A549 (cell line): Measurements from ENCODE around the gene MYO6. TPM values are rescaled to one million over a fixed set of nuclear protein-coding genes. Genes with fewer than 3 reads are reported as not detected.
"Not testable (repeated sequence)": the region's sequence is repeated elsewhere in the genome, so short reads cannot be mapped to it uniquely, and the experiment has no call there.

Experiments used
- ATAC-seq, 2 experiments: fragments of 200-7000 bp in 1 of 2; fragments of >200 bp in 1 of 2; cut with Nextera tagmentation in 1 of 2; cut with Tn5 transposase in 1 of 2; 3 replicates each; pipeline versions ENCODE4 v1.8.0 to v1.9.1; 2018 to 2020; ENCODE audit warnings: mild to moderate bottlenecking in 1 of 2, moderate library complexity in 1 of 2
- CTCF ChIA-PET: fragments of 300-600 bp; sonication (Branson Sonifier 250); formaldehyde crosslinking; extraction: SDS; loops from one replicate; lab custom pipeline; 2021; ENCODE audit warnings: antibody characterized with exemption, inconsistent platforms; lab: Yijun Ruan, JAX
- POLR2A ChIA-PET: fragments of 350-600 bp; formaldehyde crosslinking; extraction: SDS; loops from one replicate; lab custom pipeline; 2021; ENCODE audit warnings: antibody characterized with exemption, inconsistent platforms; lab: Yijun Ruan, JAX
- DNase-seq, 2 experiments: peaks; one replicate each; pipeline versions ENCODE4 v3.0.0 to v3.0.0-alpha.2; 2011 to 2016; ENCODE audit warnings: low read depth in 1 of 2, low spot score in 1 of 2
- FAIRE-seq: peaks from 2 replicates; lab custom pipeline; 2011; peaks lifted over from hg19 to GRCh38; lab: Jason Lieb, UNC
- H3K27ac ChIP-seq, 2 experiments: fragments of >200 bp; sonication (Bioruptor Twin); formaldehyde crosslinking; 3 replicates each; pipeline ENCODE4 v1.5.1; 2016 to 2017
- H3K4me1 ChIP-seq: fragments of >200 bp; sonication (Bioruptor Twin); formaldehyde crosslinking; 3 replicates; pipeline ENCODE4 v1.6.1; 2016
- H3K4me2 ChIP-seq: fragments of >200 bp; sonication (Bioruptor Twin); formaldehyde crosslinking; 3 replicates; pipeline ENCODE4 v1.6.1; 2016
- H3K4me3 ChIP-seq: fragments of >200 bp; sonication (Bioruptor Twin); formaldehyde crosslinking; 3 replicates; pipeline ENCODE4 v1.5.1; 2016
- H3K9me3 ChIP-seq: fragments of >200 bp; sonication (Bioruptor Twin); formaldehyde crosslinking; 3 replicates; pipeline ENCODE4 v1.6.1; 2016
- BCL3 ChIP-seq: fragments of >200 bp; sonication (Bioruptor Twin); formaldehyde crosslinking; IDR thresholded peaks from 3 replicates; pipeline ENCODE4 v1.6.1; 2016
- CEBPB ChIP-seq, 2 experiments: fragments of >200 bp in 1 of 2; sonication (Bioruptor Twin) in 1 of 2; formaldehyde crosslinking in 1 of 2; IDR thresholded peaks; 2 replicates each; pipeline ENCODE4 v1.6.1; 2012 to 2016
- EHMT2 ChIP-seq: fragments of 200-600 bp; sonication (generic); IDR thresholded peaks from 2 replicates; pipeline ENCODE4 v1.6.1; 2016; ENCODE audit warnings: antibody characterized with exemption, low read depth, mild to moderate bottlenecking, moderate library complexity
- EP300 ChIP-seq, 2 experiments: fragments of >200 bp; sonication (Bioruptor Twin); formaldehyde crosslinking; IDR thresholded peaks; 2 replicates in 1 of 2; 3 replicates in 1 of 2; pipeline ENCODE4 v1.6.1; 2016 to 2017
- FOSL2 ChIP-seq, 2 experiments: fragments of 450-650 bp in 1 of 2; fragments of >200 bp in 1 of 2; sonication (Bioruptor Twin) in 1 of 2; formaldehyde crosslinking; IDR thresholded peaks; 2 replicates each; pipeline versions ENCODE4 v1.5.0 to v1.6.1; 2016 to 2020; ENCODE audit warnings: mild to moderate bottlenecking in 1 of 2, moderate library complexity in 1 of 2
- MAFK ChIP-seq: fragments of 450-650 bp; IDR thresholded peaks from 2 replicates; pipeline ENCODE4 v1.6.1; 2014; ENCODE audit not compliant: partially characterized antibody
- MYC ChIP-seq: IDR thresholded peaks from 2 replicates; pipeline ENCODE4 v1.6.1; 2012; ENCODE audit warnings: mild to moderate bottlenecking, inconsistent platforms, low read length, improper control_type of control experiment, borderline replicate concordance
- REST ChIP-seq: fragments of 200-600 bp; sonication (generic); IDR thresholded peaks from 2 replicates; pipeline ENCODE4 v1.6.1; 2016; ENCODE audit warnings: antibody characterized with exemption, mild to moderate bottlenecking, moderate library complexity
- WGBS: methylation state at CpG from one replicate; pipeline ENCODE4 v1.1.6; 2017; ENCODE audit errors: missing lambda C conversion rate; 5-methylcytosine and 5-hydroxymethylcytosine counted together
- polyA plus RNA-seq, 4 experiments: library from polyadenylated mRNA; depleted of rRNA in 3 of 4; stranded (reverse); fragments of >200 nt; fragmentation: RNase III in 1 of 4; extraction: RNeasy Plus Mini Kit Qiagen cat#74134 plus additional on column Dnase treatment in 1 of 4; gene quantifications; 2 replicates in 3 of 4; 3 replicates in 1 of 4; pipeline ENCODE4 v1.2.3, GENCODE V29; 2011 to 2017

The MYO6 gene
- polyA plus RNA-seq, 2 of the 4 experiments (the other 2 are of a cell fraction) = 10.8 to 17.3 TPM

GRCh38 chr6:75719133-75719532 is 29.9 kb upstream of the MYO6 start:
- 92% methylated on average over 3 of the region's 3 CpGs for WGBS
- POLR2A ChIA-PET = no interaction called here
- no peak overlapping the region for H3K4me2 ChIP-seq
- ATAC-seq (no peak), FAIRE-seq (no peak), DNase-seq (no peak)
- CTCF ChIA-PET = no interaction called here
- H3K4me3 ChIP-seq = no peak overlapping the region
- H3K4me1 ChIP-seq = no peaks in the 10 kb centered on the region
- no peaks in the 10 kb centered on the region for H3K9me3 ChIP-seq
- TF ChIP-seq MAFK = no peak
- TF ChIP-seq MYC = no peak
- TF ChIP-seq CEBPB (IDR thresholded peaks at IDR 0.05) = no peak
- H3K27ac ChIP-seq = no peak overlapping the region

- FAIRE-seq (no peak), ATAC-seq (no peak), DNase-seq (no peak)
- no peak overlapping the region for H3K27ac ChIP-seq
- no peak overlapping the region for H3K4me3 ChIP-seq
- 87% methylated on average over 2 of the region's 2 CpGs for WGBS
- TF ChIP-seq BCL3 (no peak), FOSL2 (IDR thresholded peaks at IDR 0.05) (no peak), FOSL2 (CRISPR knock-in tag; IDR thresholded peaks at IDR 0.05) (no peak), REST (no peak), EHMT2 (no peak)
- H3K4me1 ChIP-seq = no peaks in the 10 kb centered on the region
- CTCF ChIA-PET = interaction anchor here (0.6 kb wide), 1 partner anchor 19 kb away, joined by 3 read pairs; no protein-coding TSS in a partner anchor
- POLR2A ChIA-PET = no interaction called here
- H3K4me2 ChIP-seq = no peak overlapping the region
- no peaks in the 10 kb centered on the region for H3K9me3 ChIP-seq
Measured at GRCh38 chr6:75723382-75723781, 25.7 kb upstream of the MYO6 start.

- no peaks in the 10 kb centered on the region for H3K9me3 ChIP-seq
- DNase-seq (no peak), FAIRE-seq (no peak), ATAC-seq (no peak)
- H3K4me3 ChIP-seq = no peak overlapping the region
- no peak overlapping the region for H3K27ac ChIP-seq
- H3K4me2 ChIP-seq = no peak overlapping the region
- 85% methylated on average over 2 of the region's 2 CpGs for WGBS
- CTCF ChIA-PET = interaction anchor here (1.6 kb wide), 1 partner anchor 15 kb away, joined by 4 read pairs; no protein-coding TSS in a partner anchor
- H3K4me1 ChIP-seq = no peaks in the 10 kb centered on the region
- TF ChIP-seq EP300 (IDR thresholded peaks at IDR 0.05) = no peak
- POLR2A ChIA-PET = no interaction called here
Measured at GRCh38 chr6:75727206-75727605, 21.8 kb upstream of the MYO6 start.

GRCh38 chr6:75731029-75731428 is 18.0 kb upstream of the MYO6 start:
- DNase-seq, ATAC-seq, H3K4me2 ChIP-seq, H3K27ac ChIP-seq, H3K4me1 ChIP-seq, H3K4me3 ChIP-seq, POLR2A ChIA-PET, H3K9me3 ChIP-seq, FAIRE-seq: not testable (repeated sequence)
- CTCF ChIA-PET = interaction anchor here (0.9 kb wide), 1 partner anchor 10 kb away, joined by 3 read pairs; no protein-coding TSS in a partner anchor
- 82% methylated on average over 8 of the region's 8 CpGs for WGBS
